Measurements from ENCODE around the gene TMEM252.

The TMEM252 gene

DNA sequence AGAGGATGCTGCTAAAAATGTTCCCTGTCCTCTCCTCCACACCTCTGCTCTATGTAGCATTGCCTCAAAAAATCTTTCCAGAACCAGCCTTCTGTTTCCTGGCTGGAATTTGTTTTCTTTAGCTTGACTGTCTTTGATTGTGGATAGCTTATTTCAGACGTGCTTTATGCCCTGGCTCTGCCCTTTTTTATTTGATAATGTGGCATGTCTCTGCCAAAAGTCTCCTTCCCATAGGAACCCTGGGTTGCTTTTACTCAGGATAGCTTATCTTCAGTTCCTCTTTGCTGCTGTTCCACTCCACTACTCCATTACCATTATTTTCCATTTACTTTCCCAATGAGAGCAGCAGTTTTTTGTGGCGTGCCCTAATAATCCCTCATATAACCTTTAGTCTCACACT, 885 bp upstream of the TMEM252 start:
- no peak for DNase-seq

DNA sequence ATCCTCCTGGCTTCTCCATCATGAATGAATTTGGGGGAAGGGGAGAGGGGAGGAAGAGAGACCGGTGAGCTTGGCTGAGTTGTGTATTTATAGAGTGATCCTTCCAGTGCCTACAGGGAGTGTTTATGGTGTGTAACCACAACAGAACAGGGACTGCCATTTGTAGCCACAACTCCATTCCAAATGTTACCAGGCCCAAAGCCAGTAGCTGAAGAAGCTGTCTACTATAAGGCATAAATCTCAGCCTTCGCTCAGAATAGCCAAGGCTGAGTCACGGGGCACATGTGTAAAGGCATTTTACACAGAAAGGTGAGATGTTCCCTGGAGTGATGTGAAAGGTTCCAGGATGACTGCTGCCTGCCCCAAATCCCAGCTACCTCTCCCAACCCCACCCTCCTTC, 2.5 kb downstream of the TMEM252 start:
- DNase-seq, result no peak

DNA sequence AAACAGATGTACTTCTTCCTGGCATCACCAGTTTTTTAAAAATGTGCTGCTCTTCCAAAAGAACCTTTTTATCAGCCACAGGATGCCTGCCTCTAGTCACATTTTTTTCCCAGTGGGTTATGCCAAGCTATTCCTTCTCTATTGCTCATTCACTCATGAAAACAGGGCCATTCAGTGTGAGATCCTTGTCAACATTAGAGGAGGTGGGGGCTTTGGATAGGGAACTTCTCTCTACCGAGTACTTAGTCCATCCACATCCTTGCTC, 3.1 kb downstream of the TMEM252 start:
- no peak for DNase-seq

DNA sequence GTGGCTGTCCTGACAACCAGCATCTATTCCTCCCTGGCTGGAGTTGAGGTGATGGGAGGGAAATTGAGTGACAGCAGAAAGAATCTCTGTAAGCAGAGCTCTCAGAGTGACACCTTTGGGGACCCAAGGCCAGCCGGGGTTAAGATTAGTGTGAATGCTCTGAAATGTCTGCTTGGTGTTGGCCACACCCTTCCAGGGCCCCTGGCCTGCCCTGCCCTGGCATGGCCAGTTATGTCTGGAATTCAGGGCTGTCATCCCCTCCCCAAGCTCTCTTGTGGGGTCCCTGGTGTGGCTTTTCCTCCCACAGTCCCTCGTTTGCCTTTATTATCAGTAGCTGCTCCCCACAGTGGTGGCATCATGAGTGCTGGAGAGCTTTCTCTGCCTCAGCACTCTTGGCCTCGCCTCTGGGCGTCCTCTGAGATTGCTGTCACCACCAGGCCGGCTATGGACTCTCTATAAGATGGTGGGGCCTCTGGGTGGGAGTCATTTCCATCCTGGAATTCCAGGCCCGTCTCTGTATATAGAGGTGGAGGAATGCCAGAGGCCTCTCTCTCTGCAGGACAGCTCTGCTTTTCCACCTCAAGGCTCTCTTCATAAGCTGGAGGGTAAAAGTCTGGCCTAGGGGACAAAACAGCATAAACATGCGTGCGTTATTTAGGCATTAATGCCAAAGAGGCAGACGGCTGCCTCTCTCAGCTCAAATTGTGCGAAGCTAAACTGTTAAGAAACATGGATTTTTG, 3.6 kb downstream of the TMEM252 start:
- DNase-seq, result no peak

DNA sequence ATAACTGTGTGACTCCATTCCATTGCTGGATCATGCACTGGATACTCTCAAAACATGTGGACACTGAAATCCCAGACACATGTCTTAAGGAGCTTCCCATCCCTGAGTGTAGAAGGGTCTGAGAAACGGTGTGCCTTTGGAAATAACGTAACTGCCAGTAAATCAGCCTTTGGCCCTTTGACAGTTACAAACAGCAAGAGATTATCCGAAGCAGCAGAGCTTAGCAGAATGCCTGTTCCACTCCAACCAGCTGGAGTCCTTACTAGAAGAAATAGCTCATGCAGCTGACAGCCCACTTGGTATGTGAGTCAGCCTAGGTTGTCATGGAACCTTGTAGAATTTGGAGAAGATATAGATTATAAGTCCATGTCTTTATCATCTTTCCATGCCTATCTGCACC, 7.0 kb downstream of the TMEM252 start:
- no peak for DNase-seq

DNA sequence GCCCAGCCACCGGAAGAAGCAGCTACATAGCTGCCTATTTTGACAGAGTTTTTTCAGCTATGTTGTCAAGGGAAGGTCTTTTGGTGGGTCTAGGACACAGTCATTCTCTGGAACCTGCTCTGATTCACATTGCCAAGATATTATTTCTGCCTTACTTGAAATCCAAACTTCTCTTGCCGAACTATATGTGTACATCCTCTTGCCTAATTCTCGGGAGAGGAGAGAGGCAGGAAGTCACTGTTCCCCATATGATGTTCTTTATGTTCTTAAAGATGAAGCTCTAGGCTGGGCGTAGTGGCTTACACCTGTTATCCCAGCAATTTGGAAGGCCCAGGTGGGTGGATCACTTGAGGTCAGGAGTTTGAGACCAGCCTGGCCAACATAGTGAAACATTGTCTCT, 8.6 kb downstream of the TMEM252 start:
- no peak for DNase-seq

DNA sequence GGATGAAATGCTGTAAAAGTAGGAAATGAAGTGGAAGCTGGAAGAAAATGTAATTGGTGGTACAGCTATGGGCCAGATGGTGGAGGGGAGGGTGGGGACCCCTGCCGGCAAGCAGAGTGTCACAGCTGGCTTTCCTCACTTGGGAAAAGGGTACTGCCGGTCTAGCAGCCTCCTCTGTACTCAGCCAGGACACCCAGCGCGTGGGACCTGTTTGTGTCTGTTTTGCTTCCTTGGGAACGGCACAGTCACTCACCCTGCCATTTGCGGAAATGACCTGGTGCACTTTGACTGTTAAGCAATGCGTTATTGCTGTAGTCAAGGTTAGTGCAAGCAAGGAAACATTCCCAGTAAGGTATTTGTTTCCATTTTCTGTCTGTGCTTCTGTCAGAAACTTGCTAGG, 10.1 kb downstream of the TMEM252 start:
- no peak for DNase-seq

DNA sequence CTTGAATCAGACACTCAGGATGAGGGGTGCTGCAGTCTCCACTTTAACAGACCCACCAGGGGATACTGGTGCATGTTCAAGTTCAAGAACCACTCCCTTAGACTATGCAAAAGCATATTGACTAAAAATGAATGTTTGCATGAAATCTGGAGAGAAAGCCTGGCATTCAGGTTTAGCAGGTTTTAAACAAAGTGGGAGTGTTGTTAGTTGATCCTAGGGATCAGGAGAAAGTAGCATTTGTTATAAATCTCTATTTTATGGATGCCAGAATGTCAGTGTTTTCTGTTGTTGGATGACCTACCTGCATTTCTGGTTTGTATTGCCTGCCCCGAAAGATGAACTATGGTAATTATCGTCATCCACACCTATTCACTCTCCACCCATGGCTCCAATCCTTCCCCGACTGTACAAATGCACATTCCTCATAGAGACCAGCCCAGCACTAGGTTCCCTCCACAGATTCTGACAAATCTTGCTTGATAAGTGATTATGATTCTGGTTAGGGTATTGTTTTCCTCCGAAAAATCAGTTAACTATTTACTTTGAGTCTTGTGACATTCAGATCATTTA, 17.2 kb downstream of the TMEM252 start:
- DNase-seq, result no peak

DNA sequence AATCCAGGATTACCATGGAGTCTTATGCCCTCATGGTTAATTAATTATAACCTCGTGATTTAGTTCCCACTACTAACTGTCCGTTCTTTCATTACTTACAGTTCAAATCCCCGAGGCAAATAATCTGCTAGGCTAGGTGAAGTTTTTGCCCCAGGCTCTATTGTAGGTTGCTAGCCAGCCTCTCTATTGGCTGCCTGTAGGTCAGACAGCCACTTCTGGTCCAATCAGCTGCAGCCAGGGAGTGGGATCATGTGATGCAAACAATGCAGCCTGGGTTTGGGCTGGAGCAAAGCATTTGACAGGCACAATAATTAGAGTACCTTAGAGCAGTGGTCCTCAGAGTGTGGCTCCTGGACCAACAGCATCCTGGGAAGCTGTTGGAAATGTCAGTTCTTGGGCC, 17.7 kb downstream of the TMEM252 start:
- DNase-seq, result no peak

DNA sequence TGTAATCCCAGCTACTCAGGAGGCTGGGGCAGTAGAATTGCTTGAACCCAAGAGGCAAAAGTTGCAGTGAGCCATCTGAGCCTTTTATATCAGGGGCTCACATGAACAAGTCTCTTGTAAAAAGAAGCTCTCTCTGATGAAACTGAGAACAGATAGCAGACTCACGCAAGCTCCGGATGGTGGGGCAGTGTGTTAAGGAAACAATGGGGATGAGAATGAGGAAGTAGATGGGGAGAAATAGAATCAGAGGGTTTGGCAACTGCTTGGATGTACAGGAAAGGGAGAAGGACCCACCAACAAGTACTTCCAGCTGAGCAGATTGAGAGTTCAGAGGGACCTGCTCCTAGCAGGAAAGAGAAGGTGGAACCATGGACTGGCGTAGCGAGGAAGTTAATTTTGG, 18.6 kb downstream of the TMEM252 start:
- no peak for DNase-seq

DNA sequence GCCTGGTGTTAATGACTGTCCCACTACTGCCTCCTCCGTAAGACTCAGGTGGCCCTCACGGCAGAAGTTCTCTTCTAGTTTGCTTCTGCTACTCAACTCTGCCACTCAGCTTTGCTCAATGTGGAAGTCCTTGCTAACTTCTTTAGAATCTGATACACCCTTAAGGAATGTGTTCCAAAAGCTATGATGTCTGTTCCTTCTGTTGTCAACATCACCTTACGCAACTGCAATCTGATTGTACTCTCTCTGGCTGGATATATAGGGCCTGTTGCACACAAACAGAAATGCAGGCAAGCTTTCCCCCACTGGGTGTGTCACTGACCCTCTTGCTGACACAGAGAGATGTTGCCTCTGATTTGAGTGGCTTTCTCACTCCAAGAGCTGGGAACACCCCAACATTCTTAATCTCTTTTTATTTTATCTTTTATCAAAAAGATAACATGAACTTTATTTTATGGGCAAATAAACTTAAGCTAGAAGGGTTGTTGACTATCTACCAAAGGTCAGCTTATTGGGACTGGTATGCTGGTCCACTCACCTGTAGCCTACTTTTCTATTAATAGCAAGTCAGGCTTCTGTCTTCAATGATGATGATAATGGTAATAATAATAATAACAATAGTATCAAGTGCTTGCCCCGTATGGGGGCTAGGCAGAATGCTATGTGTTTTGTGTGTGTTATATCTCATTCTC, 25.2 kb downstream of the TMEM252 start:
- no peak for DNase-seq

DNA sequence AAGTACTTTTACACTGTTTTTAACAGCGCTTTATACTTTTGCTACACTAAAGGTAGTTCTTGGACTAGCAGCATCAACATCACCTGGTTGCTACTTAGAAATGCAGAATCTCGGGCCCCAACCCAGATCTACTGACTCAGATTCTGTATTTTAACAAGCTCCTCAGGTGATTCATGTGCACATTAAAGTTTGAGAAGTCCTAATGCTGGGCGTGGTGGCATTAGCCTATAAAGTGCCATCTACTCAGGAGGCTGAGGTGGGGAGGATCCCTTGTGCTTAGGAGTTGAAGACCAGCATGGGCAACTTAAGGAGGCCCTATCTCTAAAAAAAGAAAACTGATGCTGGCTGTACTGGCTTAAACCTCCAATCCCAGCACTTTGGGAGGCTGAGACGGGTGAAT, 26.7 kb downstream of the TMEM252 start:
- DNase-seq, result no peak

DNA sequence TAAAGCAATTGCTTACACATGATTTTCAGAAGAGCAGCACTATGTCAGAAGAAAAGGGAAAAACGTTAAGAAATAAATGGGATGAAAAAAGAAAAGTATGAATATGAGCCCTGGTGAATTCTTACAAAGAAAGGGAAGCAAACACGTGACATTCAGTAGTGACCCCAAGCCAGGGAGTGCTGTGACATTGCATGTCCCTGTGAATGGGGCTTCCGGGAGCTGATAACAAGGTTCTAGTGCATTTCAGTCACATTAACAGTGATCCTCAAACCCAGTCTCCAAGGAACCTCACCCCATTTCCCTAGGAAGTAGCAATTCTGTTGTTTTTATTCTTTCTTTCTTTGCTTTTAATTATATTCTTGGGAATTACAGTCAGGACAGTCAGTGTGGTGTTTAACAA, 27.3 kb downstream of the TMEM252 start:
- no peak for DNase-seq

DNA sequence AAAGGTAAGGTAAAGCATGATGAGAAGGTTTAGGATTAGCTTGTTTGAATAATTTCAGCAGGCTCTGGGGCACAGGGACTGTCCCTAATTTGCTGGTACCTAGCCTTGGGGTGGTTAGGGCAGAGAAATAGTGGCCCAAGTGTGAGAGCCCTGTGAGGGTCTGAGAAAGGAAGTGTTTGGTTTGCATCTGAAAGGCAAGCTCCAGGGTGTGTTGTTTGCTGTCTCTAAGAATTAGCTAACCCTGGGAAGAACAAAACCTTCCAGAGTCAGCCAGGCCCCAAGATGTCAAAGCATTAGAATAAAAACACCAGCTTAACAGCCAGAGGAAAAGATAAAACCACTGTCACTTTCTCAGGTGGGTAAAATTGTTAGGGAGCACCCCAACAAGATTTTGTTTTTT, 31.0 kb downstream of the TMEM252 start:
- no peak for DNase-seq

DNA sequence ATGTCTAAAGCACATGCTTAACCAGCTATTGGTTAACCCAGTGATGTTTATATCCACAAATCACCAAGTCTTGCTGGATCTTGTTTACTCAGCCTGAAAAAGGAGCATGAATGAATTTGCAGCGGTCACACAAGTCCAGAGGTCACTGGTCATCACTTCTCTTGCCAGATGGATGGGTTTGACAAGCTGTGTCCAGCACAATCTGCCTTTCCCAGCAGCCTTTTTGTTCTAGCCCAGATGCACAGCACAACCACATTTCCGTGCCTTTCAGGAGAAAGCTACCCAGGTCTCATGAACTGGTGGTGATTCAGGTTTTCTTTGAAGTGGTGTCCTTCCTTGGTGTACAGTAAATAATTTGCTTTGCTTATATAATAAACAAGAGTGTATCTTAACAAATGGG, 32.1 kb downstream of the TMEM252 start:
- DNase-seq, result no peak

DNA sequence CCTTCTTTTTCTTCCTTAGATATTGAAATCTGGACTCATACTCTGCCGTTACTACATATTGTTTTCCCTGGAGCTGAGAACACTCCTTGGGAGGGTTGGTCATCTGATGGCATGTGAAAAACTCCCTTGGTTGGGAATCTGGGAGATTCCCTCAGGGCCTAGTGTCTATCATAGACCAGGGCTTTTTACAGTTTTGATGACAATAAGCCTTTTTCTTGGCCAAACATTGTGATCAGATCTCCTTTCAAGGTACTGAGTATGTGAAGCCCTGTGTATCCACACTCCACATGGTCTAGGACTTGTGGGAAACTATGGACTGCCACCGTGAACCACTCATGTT, 32.9 kb downstream of the TMEM252 start:
- no peak for DNase-seq

DNA sequence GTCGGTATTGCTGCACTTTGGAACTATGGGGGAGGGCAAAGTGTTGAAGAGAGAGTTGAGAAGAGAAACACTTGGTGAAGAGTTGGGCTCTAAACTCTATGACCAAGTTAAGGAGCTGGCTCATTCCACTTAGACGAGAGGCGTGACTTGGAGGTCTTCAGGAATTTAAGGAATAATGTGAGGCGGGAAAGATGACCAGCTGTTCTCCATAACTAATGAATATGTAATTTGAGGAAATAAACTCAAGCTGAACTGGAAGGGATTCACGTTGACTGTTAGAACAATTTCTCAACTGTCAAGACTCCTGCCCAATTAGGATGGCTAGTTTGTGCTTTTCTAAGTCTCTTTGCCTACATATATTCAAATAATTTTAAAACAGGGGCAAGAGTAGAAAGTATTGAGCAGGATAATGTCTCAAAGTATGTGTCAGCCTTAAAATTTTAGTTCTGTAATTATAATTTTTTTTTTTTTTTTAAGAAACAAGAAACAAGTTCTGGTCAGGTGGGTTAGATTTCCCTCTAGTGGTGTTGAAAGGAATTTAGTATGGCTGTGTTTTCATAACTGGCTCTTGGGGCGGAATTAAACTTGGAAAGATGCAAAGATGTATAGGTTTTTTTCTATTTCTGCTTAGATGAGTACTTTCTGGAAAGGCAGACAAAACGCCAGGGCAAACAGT, 33.4 kb downstream of the TMEM252 start:
- DNase-seq, result no peak

DNA sequence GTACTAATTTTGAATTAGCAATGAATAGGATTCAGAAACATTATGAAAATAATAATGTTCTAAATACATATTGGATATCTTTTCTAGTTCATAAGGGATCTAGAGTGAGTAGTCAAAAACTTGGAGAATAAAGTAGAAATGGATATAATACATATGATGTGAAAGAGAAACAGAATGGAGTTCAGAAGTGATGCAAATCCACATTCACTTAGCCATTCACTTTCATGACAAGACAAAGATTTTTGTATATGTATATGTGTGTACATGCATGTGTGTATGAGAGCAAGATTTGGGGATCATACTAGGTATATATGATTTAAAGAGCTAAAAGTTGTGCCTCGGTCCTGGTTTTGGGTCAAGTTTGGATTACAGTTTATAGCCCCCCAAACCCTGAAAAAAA, 34.1 kb downstream of the TMEM252 start:
- no peak for DNase-seq

DNA sequence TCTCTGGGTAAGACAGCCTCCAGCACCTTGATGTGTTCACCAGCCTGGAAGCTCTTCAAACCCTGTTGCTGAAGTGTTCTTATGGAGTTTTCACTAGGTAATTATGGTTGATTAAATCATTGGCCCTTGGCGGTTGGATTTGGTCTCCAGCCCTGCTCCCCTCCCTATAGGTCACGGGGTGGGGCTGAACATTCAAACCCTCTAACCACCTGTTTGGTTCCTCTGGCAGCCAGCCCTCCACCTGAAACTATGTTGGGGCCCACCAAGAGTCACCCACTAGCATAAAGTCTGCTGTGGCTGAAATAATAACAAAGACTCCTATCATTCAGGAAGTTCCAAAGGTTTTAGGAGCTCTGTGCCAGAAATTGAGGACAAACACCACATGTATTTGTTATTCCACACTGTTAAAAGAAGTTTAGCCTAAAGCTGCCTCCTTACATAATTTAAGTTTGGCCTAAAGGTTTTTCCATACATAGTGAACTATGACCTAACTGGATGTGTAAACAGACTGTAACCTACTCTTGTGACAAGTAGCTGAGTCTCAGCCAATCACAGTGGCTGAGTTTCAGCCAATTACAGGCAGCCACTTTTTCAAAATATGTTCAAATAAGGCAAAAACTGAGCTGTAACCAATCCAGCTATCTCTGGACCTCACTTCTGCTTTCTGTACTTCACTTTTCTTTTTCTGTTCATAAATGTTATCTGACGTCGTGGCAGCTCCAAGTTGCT, 34.8 kb downstream of the TMEM252 start:
- no peak for DNase-seq

DNA sequence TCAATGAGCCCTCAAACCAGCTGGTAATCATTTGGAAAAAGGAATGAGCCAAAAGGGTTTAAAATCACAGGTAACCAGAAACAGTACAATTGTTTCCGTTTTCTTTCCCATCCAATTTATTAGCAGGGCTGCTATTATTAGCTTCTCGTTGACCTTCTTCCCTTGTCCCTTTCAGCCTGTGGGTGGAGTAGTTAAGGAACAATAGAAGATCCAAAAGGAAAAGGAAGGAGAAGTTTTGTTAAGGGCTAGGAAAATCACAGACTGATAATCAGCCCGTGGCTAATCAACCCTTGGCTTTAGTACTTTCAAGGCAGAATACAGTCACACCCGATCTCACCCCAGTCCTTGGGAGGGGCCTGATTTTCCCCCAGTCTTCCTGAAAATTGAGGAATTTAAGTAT, 38.4 kb downstream of the TMEM252 start:
- DNase-seq, result no peak

DNA sequence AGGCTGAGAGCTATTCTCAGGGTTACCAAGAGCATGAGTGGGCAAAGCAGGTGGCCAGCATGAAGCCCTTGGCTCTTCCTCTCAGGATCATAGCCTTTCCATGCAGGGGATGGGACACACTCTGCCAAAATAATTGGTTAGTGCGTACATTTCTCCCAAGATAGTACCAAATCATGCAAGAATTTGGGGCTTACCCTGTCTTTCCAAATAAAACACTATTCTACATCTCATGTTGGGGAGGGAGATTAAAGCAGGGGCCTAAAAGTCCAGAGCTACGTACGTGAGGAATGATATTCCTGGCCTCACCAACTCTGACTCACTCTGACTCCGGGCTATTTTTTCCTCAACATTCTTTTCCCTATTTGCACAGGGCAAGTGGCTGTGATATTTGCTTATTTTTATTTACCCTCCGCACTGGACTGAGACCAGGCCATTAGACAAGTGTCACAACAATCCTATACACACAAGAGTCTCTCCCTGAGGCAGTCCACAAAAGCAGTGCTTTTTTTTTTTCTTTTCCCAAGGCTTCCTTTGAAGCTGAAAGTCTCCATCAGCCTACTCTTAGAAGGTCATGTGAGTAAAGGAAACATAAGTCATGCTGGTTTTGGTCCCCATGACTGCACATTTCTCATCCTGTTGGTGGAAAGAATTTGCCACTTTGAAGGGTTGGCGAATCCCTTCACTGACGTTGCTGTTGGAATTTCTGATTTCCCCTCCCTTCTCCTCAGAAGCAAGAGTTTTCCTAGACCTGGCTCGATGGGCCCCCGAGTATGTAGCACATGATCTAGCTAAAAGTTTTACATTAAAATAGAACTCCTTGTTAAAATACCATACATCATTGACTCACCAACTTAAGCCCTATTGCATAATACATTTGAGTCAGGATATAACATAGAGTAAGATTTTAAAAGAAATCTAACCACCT, 40.0 kb downstream of the TMEM252 start:
- DNase-seq, result no peak

DNA sequence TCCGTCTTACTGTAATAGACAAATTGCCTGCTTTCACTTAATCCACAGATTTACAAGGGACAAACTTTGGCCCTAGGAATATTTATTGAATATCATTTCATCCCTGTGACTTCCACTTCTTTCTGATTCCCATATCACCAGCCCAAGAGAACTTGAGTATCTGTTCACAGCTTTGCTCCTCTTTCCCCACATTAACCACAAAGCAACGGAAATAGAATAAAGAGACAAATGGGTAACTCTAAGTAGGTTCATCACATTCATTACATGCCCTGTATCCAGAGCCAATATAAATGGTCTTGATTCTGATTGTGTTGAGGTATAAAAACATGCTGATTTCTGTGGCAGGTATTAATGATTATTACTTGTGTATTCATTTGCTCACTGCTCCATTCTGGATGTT, 41.9 kb downstream of the TMEM252 start:
- DNase-seq, result no peak

DNA sequence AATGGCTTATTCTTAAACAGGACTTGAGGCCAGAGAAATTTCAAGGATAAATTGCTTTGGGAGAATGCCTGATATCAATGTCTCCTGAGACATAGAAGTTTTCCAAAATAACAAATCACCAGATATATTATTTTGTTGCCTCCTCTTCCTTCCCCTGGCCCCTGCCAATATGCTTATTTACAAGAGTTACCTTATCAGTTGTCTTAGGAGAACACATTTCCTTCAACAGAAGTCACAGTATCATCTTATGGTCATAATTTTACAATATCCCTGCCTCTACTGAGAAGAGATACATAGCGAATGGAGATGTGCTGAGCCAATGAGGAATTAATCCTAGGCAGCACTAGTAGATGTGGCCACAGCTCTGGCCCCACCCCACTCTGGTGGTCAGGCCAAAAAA, 43.1 kb downstream of the TMEM252 start:
- DNase-seq, result no peak

Measured in activated CD4-positive, alpha-beta T cell treated with anti-CD3 and anti-CD28 coated beads, Interleukin-2, amount 50 U/mL, for 48 hours (primary cell).